Spinal cord (tissue), 10 donors: Measurements from ENCODE around the gene NAV2. TPM values are rescaled to one million over a fixed set of nuclear protein-coding genes. Genes with fewer than 3 reads are reported as not detected.

Experiments used
- DNase-seq, 6 donors: peaks; one replicate each; pipeline versions ENCODE4 v3.0.0 to v3.0.0-alpha.2; 2013 to 2015; ENCODE audit warnings: low spot score in 6 of 6, low read depth in 4 of 6
- H3K27ac ChIP-seq: one replicate; pipeline ENCODE4 v1.5.1; 2013; ENCODE audit warnings: low read depth, low read length, control low read depth
- H3K27me3 ChIP-seq: one replicate; pipeline ENCODE4 v1.6.1; 2013; ENCODE audit warnings: low read length; ENCODE audit not compliant: control insufficient read depth, insufficient read depth
- H3K36me3 ChIP-seq: one replicate; pipeline ENCODE4 v1.6.1; 2013; ENCODE audit warnings: low read length; ENCODE audit not compliant: control insufficient read depth, insufficient read depth
- H3K4me1 ChIP-seq: one replicate; pipeline ENCODE4 v1.6.1; 2013; ENCODE audit warnings: low read length; ENCODE audit not compliant: control insufficient read depth, insufficient read depth
- H3K4me3 ChIP-seq: one replicate; pipeline ENCODE4 v1.5.1; 2013; ENCODE audit warnings: low read depth, low read length, control low read depth
- H3K9me3 ChIP-seq: one replicate; pipeline ENCODE4 v1.6.1; 2013; ENCODE audit warnings: low read length; ENCODE audit not compliant: control insufficient read depth, insufficient read depth
- WGBS: methylation state at CpG from one replicate; pipeline ENCODE4 v1.1.5; 2013; ENCODE audit warnings: missing lambda C conversion rate; ENCODE audit not compliant: insufficient coverage; 5-methylcytosine and 5-hydroxymethylcytosine counted together
- polyA plus RNA-seq, 2 donors: library from polyadenylated mRNA; unstranded; fragments of 120-200 nt; gene quantifications; one replicate each; pipeline ENCODE4 v1.2.1, GENCODE V29; 2013; ENCODE audit not compliant: insufficient read length in 2 of 2
- total RNA-seq, 2 donors: library from RNA; depleted of rRNA in 1 of 2; stranded (reverse); fragments of 120-200 nt in 1 of 2; fragments of >200 nt in 1 of 2; gene quantifications; one replicate each; pipeline versions ENCODE4 v1.2.3 to v1.2.4, GENCODE V29; 2013 to 2014
- donor health status: healthy.

Gene NAV2
- total and polyA plus RNA-seq, 4 donors = 23.4 to 50.1 (median 30.4) TPM

DNA sequence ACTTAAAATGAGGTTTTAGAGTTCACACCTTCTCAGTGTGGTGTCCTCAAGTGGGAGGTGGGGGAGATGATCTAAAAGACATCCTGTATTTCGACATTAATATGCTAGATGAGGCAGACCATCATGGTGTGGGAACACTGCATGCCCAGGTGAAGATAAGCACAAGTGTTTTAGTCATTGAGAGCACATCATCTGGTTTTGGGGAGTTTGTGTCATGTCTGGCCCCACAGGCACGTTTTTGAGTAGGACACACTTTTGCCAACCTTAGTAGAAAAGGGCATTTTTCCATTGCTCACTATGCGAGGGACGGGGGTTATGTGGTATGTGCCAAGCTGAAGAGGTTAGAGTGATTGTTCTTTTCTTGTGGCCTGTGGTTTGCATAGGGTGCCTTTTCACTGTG is 258.3 kb downstream of the NAV2 start:
- 95% methylated on average over 4 of the region's 4 CpGs for WGBS

DNA sequence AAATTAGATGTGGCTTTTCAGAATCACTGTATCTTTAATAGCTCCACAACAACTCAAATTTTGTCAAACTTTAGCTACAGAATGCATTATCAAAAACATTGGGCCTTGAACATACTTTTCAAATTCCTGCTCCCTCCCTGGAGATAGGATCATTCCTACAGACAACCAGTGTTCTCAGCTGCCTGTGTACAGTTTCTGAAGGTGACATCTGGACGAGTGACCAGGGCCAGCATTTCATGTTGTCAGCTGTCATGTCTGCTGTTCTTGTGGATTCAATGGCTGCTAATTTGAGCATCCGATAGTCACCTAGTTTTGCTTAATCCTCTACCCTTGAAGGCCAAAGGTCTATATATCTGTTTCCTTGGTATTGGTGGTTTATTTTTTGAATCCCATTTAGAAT is 259.5 kb downstream of the NAV2 start:
- no peak for DNase-seq
- peaks cover 3% of the 10 kb centered on the region for H3K36me3 ChIP-seq
- H3K4me3 ChIP-seq = no peak overlapping the region
- H3K4me1 ChIP-seq = no peaks in the 10 kb centered on the region
- WGBS = 100% methylated on average over 1 of the region's 2 CpGs
- H3K27me3 ChIP-seq = no peaks in the 10 kb centered on the region
- H3K27ac ChIP-seq = no peak overlapping the region
- H3K9me3 ChIP-seq = no peaks in the 10 kb centered on the region

More for the DNA sequence above, 258.3 kb downstream of the NAV2 start:
- Histone ChIP-seq H3K27ac (no peak overlapping the region), H3K27me3 (no peaks in the 10 kb centered on the region), H3K4me1 (no peaks in the 10 kb centered on the region), H3K36me3 (peaks cover 3% of the 10 kb centered on the region), H3K9me3 (no peaks in the 10 kb centered on the region), H3K4me3 (no peak overlapping the region)
- no peak for DNase-seq

DNA sequence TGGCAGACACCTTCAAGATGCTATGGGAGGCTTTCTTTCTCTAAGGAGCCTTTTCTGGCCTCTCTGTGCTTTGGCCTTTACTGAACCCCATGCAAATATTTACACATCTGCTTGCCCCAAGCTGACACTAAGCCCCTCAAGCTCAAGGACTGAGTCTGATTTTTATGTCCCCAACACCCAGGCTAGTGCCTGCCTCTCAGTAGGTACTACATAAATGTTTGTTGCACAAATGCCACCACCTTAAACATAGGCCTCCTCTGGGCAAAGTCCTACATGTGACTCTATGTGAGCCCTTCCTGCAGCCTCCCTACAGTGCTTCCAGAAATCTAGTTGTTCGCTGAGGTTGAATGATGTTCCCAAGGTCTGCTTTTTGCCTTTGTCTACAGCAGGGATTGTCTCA is 260.0 kb downstream of the NAV2 start:
- no CpG with 5 or more reads among the region's 1 CpG for WGBS
- no peak overlapping the region for H3K4me3 ChIP-seq
- H3K27ac ChIP-seq = no peak overlapping the region
- no peaks in the 10 kb centered on the region for H3K27me3 ChIP-seq
- no peaks in the 10 kb centered on the region for H3K9me3 ChIP-seq
- H3K4me1 ChIP-seq = no peaks in the 10 kb centered on the region
- H3K36me3 ChIP-seq = peaks cover 3% of the 10 kb centered on the region
- no peak for DNase-seq

DNA sequence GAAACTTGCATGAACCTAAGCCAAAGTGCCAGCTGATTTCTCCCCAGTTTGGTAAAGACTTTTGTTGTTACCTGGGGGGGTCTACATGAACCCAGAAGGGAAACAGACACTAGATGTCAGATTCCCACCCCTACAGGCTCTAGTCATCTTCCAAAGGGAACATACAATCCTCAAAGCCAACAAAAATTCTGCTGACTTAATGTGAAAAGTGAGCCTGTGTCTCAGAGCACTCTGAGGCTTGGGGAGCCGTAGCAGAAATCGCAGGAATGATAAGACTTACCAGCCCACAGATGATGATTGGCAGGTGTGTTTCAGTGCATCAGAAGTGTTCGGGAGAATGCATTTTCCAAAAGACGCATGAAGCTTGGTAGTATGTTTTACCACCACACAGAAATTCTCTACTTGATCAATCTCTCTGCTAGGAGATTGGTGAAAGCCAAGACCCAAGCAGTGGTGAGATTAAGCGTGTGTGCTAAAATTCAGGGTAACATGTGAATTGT is 260.5 kb downstream of the NAV2 start:
- Histone ChIP-seq H3K27me3 (no peaks in the 10 kb centered on the region), H3K27ac (no peak overlapping the region), H3K9me3 (no peaks in the 10 kb centered on the region), H3K36me3 (peaks cover 3% of the 10 kb centered on the region), H3K4me3 (no peak overlapping the region), H3K4me1 (no peaks in the 10 kb centered on the region)
- 93% methylated on average over 3 of the region's 5 CpGs for WGBS
- DNase-seq = no peak

DNA sequence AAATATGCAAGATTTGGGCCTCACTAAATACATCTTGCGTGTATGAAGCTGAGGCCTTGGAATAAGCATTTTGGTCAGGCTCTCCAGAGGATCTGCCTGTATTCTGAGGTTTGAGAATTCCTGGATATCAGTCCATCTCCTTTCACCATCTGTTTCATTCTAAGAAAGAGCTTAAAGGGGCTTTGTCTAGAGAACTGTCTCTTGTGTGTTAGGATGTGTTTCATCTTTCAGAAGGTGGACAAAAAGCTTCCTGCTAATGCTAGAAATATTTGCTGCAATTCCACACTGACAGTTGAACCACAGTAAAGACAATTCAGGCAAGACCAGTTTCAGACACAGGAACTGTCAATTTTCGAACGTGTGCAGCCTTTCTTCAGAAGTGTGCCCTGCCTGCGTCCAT is 262.2 kb downstream of the NAV2 start:
- WGBS = no CpG with 5 or more reads among the region's 4 CpGs
- DNase-seq = no peak

DNA sequence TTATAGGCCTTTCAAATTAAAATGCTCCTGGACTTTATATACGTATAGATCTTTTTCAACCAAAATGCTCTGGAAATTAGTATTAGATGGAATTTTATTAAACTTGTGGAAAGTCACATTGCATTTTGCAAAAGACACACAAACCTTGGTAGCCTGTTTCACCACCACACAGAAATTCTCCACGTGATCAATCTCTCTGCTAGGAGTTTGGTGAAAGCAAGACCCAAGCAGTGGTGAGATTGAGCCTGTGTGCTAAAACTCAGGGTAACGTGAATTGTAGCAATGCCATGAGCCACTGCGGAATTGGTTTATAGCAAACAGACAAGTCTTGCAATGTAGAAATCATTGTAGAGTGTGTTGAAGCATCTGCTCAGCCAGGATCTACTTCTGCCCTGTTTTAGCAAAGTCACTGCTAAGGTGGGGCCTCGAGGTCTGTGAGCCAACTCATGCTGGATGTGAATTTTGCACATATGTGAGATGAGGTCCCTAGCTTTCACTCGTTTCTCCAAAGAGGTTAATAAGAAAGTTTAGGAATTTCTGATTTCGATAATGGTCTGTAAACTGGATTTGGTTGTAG is 262.9 kb downstream of the NAV2 start:
- Histone ChIP-seq H3K4me1 (no peaks in the 10 kb centered on the region), H3K4me3 (no peak overlapping the region), H3K27ac (no peak overlapping the region), H3K36me3 (no peaks in the 10 kb centered on the region), H3K9me3 (no peaks in the 10 kb centered on the region), H3K27me3 (no peaks in the 10 kb centered on the region)
- 82% methylated on average over 3 of the region's 7 CpGs for WGBS
- DNase-seq = no peak

More for the DNA sequence above, 262.2 kb downstream of the NAV2 start:
- H3K4me1 ChIP-seq = no peaks in the 10 kb centered on the region
- H3K4me3 ChIP-seq = no peak overlapping the region
- no peaks in the 10 kb centered on the region for H3K36me3 ChIP-seq
- no peak overlapping the region for H3K27ac ChIP-seq
- no peaks in the 10 kb centered on the region for H3K9me3 ChIP-seq
- H3K27me3 ChIP-seq = no peaks in the 10 kb centered on the region

DNA sequence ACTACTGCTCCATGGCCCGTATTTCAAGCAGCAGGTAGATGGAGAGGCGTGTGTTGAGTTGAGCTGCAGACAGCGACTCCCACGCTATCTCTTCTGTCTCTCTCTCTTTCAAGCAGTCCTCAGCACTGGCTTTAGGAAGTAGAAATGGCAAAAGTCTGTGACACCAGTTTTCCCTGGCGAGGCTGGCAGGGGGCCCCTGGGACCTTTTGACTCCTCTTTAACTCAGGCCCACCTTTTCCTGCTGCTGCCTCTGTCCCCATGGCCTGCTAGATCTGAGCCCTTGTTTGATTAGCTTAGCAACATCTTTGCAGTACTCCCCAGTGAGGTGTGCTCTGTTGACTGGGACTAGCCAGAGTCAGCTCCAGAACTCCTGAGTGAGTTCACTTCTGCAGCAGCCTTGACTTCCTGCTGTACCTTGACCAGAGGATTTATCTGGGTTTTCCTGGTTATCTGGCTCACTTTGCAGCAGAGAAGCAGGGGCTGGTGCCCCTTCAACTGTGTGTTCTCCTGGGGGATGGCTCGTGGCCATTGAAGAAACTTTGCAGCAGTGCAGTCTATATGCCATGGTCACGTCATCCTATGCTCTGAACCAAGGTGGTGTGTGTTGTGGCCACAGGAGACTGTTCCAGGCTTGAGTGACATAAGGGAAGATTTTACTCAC is 263.8 kb downstream of the NAV2 start:
- no peaks in the 10 kb centered on the region for H3K36me3 ChIP-seq
- no peak overlapping the region for H3K4me3 ChIP-seq
- no peak for DNase-seq
- no peaks in the 10 kb centered on the region for H3K9me3 ChIP-seq
- H3K4me1 ChIP-seq = no peaks in the 10 kb centered on the region
- no peaks in the 10 kb centered on the region for H3K27me3 ChIP-seq
- H3K27ac ChIP-seq = no peak overlapping the region
- WGBS = 0% methylated on average over 1 of the region's 7 CpGs

DNA sequence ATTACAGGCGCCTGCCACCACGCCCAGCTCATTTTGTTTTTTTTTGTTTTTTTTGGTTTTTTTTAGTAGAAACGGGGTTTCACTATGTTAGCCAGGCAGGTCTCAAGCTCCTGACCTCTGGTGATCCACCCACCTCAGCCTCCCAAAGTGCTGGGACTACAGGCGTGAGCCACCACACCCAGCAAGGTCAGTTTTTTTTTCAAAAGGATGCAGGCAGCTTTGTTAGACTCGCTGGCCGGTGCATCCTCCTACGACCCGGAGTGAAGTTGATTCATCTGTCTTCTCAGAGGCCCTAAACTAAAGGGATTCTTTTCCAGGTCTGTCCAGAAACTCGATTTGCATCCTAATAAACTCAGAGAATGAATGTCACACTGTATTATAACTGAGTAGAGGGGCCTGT is 265.3 kb downstream of the NAV2 start:
- H3K4me3 ChIP-seq = no peak overlapping the region
- no peaks in the 10 kb centered on the region for H3K36me3 ChIP-seq
- 78% methylated on average over 5 of the region's 9 CpGs for WGBS
- DNase-seq = no peak
- H3K27me3 ChIP-seq = no peaks in the 10 kb centered on the region
- H3K4me1 ChIP-seq = no peaks in the 10 kb centered on the region
- no peak overlapping the region for H3K27ac ChIP-seq
- no peaks in the 10 kb centered on the region for H3K9me3 ChIP-seq

DNA sequence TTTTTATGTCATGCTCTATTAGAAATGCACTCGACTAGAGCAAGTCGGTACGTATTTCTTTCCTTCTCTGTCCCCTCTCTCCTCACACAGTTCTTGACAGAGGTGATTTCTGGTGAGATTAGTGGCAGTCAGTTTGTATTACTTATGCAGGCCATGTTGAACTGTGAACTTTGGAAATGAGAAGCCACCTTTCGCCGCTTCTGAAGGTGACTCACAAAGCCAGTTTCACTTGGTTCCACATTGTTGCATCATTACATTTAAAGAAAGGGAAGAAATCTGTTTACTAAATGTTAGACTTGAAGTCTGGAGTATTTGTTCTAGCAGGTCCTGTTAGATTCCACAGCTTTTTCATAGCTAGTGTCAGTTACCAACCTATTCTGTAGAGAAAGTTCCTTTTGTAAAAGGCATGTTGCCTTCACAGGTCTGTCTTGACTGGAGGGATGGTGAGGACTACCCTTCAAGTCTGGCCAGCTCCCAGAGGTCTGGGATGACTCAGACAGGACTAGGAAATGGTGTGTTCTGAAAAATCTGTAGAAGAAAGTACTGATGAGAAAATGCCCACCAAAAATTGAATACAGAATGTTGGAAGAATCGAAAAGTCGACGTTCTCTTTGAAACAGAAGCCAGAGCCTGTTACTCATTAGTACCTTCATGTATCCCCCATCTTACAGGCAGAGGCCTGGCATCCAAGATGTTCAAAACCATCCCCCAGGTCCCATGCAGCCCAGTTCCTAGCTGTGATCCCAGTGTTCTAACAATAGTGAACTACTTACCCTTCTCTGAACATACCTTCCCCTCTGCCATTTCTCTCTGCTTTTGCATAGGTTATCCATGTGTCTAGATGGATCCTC is 266.3 kb downstream of the NAV2 start:
- Histone ChIP-seq H3K27ac (no peak overlapping the region), H3K27me3 (no peaks in the 10 kb centered on the region), H3K4me3 (no peak overlapping the region), H3K4me1 (peaks cover 1% of the 10 kb centered on the region), H3K9me3 (no peaks in the 10 kb centered on the region), H3K36me3 (no peaks in the 10 kb centered on the region)
- no peak for DNase-seq
- WGBS = 100% methylated on average over 5 of the region's 8 CpGs
